ENCODE data around the gene TXNIP.
A peak's percentile ranks its signal among the peaks of the same experiment; 100 is the strongest.

The TXNIP gene

DNA sequence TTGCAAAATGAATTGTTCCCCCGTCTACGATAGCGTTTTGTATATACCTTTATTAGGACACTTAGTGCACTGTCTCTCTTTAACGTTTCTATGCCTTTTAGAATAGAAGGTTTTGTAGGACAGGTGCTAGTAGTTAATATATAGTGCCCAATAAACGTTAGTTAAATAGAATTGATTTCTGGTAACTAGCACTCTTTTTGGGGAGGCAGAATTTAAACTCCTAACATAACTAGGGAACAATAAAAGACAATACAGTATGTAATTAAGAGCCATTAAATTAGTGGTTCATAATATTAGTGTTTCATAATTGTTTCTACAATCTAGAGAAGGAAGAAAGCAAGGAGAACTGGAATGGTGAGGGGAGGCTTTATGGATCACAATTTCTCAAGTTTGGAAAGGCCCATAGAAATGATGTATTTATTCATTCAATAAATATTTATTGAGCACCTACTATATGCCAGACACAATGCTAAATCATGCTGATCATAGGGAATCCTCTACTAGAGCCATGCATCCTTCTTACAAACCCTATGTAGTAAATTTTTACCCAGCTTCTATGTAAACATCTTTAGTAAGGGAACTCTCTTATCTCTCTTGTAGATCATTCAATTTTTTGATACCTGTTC lies 31.1 kb downstream of the TXNIP start:
- no peak for DNase-seq (ENCODE audit: low spot score)
- TF ChIP-seq, protein P1, sequence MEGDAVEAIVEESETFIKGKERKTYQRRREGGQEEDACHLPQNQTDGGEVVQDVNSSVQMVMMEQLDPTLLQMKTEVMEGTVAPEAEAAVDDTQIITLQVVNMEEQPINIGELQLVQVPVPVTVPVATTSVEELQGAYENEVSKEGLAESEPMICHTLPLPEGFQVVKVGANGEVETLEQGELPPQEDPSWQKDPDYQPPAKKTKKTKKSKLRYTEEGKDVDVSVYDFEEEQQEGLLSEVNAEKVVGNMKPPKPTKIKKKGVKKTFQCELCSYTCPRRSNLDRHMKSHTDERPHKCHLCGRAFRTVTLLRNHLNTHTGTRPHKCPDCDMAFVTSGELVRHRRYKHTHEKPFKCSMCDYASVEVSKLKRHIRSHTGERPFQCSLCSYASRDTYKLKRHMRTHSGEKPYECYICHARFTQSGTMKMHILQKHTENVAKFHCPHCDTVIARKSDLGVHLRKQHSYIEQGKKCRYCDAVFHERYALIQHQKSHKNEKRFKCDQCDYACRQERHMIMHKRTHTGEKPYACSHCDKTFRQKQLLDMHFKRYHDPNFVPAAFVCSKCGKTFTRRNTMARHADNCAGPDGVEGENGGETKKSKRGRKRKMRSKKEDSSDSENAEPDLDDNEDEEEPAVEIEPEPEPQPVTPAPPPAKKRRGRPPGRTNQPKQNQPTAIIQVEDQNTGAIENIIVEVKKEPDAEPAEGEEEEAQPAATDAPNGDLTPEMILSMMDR (IDR thresholded peaks at IDR 0.05; ENCODE audit: extremely low read depth, missing control alignments): no peak

DNA sequence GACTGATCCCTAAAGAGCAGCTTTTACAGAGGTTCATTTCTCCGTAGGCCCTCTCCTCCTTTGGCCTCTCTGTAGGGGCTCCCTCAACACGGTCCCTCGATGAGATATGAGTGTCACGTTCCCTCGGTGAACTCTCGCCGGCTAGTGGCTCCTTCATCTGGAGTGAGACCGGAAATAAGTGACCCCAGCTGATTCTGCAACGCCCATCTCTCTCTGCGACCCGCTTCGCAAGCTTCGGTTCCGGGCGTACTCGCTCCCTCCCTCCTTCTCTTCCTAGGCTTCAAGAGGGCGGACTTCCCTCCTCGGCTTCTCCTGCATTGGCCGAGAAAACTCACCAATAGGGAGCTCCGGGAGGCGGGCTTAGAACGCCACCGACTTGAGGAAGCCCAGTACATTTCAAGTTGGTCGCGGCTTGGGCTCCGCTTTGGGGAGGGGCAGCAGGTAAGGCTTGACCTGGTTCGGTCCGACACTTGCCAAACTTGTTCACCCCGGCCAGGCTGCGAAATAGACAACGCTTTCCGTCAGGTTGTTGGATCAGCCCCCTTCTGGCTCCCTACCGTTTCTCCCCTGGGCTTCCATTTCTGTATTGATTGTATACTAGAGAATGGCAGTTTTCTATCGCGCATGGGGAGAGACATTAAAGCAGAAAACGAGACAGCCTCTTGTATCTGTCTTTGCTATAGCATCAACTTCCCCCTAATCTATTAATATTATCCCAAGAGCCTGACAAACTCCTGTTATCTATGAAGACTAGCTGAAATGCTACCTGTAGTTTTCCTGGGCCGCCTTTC lies 31.9 kb downstream of the TXNIP start, which contains the start of the genes ANKRD34A and POLR3GL:
ANKRD34A (minus strand) TSS at position 248 of the 791 bp plus-strand sequence. CDS start 2,816 bp downstream, outside the sequence.
POLR3GL (plus strand) TSS at position 363 of the 791 bp plus-strand sequence. CDS start 10,176 bp downstream, outside the sequence.
- TF ChIP-seq, protein P1 (IDR thresholded peaks at IDR 0.05; ENCODE audit: extremely low read depth, missing control alignments): no peak
- DNase-seq (ENCODE audit: low spot score): peak; percentile 93

DNA sequence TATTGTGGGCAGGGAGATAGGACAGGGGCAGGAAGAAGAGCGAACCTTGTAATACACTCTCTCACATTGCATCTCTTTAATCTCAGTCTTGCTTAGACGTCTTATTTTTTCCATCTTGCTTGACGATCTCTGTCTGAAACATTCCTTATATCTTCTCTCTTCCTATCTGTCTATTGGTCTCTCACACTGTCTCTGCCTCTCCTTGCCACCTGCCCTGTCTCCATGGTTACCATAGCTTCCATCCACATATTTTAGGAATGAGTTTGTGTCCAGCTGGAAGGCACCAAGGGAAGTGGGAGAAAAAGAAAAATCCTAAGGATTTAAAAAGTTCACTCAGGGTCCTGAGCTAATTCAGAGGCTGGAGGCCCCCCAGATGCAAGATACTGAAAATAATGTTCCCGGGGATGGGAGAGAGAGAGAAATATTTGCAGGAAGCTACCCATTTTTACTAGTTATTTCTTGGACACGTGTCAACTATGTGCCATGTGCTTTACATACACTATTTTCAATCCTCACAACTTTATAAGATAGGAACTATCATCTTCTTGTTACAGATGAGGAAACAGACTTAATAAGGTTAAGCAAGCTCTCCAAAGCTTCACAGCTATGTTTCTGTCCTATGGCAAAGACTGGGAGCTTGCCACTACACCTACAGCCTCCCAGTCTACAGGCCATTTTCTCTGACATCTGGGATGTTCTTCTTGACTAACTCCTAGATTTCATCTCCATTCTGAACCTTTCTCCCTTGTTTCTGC lies 32.9 kb downstream of the TXNIP start:
- DNase-seq (ENCODE audit: low spot score): no peak
- TF ChIP-seq, protein P1 (IDR thresholded peaks at IDR 0.05; ENCODE audit: extremely low read depth, missing control alignments): no peak

DNA sequence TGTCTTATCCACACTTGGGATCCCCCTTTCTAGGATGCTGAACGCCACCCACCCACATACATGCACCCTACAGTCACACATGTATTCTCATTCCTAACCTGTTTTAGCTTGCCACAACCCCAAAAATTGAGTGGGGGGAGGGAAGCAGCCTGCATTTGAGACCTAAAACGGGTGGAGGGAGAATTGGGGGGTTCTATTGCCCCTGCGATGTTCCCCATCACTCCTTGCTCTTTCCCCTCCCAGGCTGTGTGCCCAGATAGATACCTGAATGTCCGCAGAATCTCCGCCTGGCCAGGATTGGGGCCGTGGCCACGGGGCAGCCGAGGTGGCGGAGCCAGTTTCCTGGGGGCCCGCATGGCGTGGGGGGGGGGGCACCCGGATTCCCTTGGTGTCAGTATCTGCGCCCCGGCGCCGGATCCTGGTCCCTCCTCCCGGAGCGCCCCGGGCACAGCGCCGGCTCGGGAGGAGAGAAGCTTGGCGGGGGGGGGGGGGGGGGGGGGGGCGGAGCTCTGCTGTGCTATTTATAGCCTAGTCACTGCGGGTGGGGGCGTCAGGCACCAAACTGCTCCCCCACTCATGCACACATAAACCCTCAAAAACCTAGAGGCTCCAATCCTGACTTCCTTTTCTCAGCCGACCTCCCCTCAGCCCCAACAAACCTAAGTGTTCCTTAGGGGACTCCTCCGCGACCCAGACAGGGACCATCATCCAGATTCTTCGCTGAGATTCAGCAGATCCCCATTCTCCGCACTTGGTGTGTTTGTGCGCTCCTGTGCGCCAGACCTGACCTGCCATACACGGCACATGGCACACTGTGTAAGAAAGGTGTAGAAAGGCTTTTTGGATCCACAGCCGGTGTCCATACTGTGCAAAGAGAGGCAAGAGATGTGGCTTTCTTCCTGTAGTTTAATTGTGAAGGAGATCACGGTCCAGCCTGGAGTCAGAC lies 33.9 kb downstream of the TXNIP start:
- TF ChIP-seq, protein P1 (IDR thresholded peaks at IDR 0.05; ENCODE audit: extremely low read depth, missing control alignments): no peak
- peak; percentile 43 for DNase-seq (ENCODE audit: low spot score)

DNA sequence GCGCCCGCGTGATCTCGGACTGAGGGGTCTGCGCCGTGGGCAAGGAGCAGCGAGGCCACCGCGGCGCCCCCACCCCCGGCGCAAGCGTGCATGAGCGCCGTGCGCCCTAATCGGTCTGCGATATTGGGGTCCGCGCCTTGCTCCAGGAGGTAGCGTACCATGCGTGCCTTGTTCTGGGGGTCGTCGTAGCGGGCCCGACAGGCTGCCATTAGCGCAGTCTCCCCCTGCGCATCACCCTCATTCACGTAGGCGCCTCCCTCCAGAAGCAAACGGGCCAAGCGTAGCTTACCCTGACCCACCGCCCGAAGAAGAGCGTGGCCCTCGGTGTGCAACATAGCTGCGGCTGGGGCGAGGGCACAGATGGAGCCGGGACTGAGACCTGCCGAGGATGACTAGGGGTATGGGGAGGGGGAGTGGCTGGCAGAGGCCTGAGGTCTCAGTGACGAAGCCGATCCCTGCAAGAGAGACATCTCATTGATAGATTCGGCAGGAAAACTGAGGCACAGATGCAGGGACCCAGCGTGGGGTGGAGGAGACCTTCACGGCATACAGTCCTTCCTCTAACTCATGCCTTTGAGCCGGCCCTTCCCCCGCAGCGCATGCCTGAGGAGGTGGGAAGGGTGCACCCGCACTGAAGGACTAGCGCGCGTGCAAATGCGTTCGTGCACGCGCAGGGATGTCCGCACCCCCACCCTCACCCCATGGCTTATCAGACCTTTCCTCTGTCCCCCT lies 34.8 kb downstream of the TXNIP start:
- TF ChIP-seq, protein P1 (IDR thresholded peaks at IDR 0.05; ENCODE audit: extremely low read depth, missing control alignments): no peak
- peak; percentile 53 for DNase-seq (ENCODE audit: low spot score)

DNA sequence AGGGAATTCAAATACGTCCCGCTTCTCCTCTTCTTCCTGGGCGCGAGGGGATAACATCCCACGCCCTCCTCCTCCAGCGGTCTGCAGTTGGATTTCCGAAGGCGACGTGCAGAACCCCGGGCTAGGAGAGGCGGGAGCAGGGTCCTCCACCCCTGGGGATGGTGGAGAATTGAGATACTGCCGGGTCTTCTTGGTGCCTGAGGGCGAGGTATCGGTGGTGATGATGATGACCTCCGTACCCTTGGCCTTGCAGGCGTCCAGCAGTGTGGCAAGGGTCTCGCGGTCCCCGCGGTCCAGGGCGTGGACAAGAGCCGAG lies 35.3 kb downstream of the TXNIP start:
- DNase-seq (ENCODE audit: low spot score): no peak
- TF ChIP-seq, protein P1 (IDR thresholded peaks at IDR 0.05; ENCODE audit: extremely low read depth, missing control alignments): no peak

All from GM20000 (cell line).